GM18858 (cell line): ENCODE measurements around the gene ARHGAP18.

Source experiments
- ATAC-seq: cut with Tn5 transposase; IDR thresholded peaks from one replicate; pipeline ENCODE4 v1.9.1; 2021; ENCODE audit not compliant: unreplicated experiment

ARHGAP18 gene

GRCh38 chr6:129546702-129547101, 163.3 kb downstream of the ARHGAP18 start:
- no peak for ATAC-seq

- no peak for ATAC-seq
Measured at GRCh38 chr6:129544892-129545612, 164.9 kb downstream of the ARHGAP18 start.

GRCh38 chr6:129543981-129544380, 166.0 kb downstream of the ARHGAP18 start:
- no peak for ATAC-seq

GRCh38 chr6:129542705-129543104, 167.3 kb downstream of the ARHGAP18 start:
- no peak for ATAC-seq

GRCh38 chr6:129539032-129539431, 170.9 kb downstream of the ARHGAP18 start:
- ATAC-seq: no peak

- ATAC-seq: no peak
Measured at GRCh38 chr6:129536271-129536670, 173.7 kb downstream of the ARHGAP18 start.

GRCh38 chr6:129534926-129535325, 175.1 kb downstream of the ARHGAP18 start:
- ATAC-seq: no peak
